ENCODE results near the gene ME3.

- TF ChIP-seq REST (IDR thresholded peaks at IDR 0.05), result no peak
- TF ChIP-seq CTCF (IDR thresholded peaks at IDR 0.05; ENCODE audit: low read depth, low read length, missing input control), result no peak
- no peak for TF ChIP-seq HNF4A (conservative IDR thresholded peaks at IDR 0.05)
- no peak for TF ChIP-seq YY1 (IDR thresholded peaks at IDR 0.05)
- TF ChIP-seq ZBTB33 (IDR thresholded peaks at IDR 0.05), result no peak
- no peak for TF ChIP-seq ATF3 (IDR thresholded peaks at IDR 0.05)
- TF ChIP-seq RXRA (IDR thresholded peaks at IDR 0.05), result no peak
- no peak for TF ChIP-seq RAD21 (IDR thresholded peaks at IDR 0.05)
- TF ChIP-seq SP1 (IDR thresholded peaks at IDR 0.05), result no peak
- TF ChIP-seq MAX (IDR thresholded peaks at IDR 0.05), result no peak
- TF ChIP-seq TAF1 (conservative IDR thresholded peaks at IDR 0.05), result no peak
- TF ChIP-seq JUND (IDR thresholded peaks at IDR 0.05), result no peak
- TF ChIP-seq GABPA (IDR thresholded peaks at IDR 0.05 in 1 of 2, conservative IDR thresholded peaks at IDR 0.05 in 1 of 2), result no peak
- TF ChIP-seq HNF4G (IDR thresholded peaks at IDR 0.05), result no peak
Measured at GRCh38 chr11:86565801-86566312, 106.6 kb downstream of the ME3 start.

Data from liver (tissue), 3 donors.